ENCODE data around the gene FLOT1.

- TF ChIP-seq CTCF (IDR thresholded peaks at IDR 0.05; ENCODE audit: low read length): no peak
- TF ChIP-seq EZH2 (optimal IDR thresholded peaks at IDR 0.05; ENCODE audit: low read depth, low read length): no peak
Measured at GRCh38 chr6:30760549-30760948, 18.1 kb upstream of the FLOT1 start.
